GM19351 (cell line): ENCODE data around the gene NSFL1C.

Experiments
- ATAC-seq: cut with Tn5 transposase; IDR thresholded peaks from one replicate; pipeline ENCODE4 v1.9.1; 2021; ENCODE audit warnings: mild to moderate bottlenecking, moderate library complexity; ENCODE audit not compliant: unreplicated experiment

The NSFL1C gene

DNA sequence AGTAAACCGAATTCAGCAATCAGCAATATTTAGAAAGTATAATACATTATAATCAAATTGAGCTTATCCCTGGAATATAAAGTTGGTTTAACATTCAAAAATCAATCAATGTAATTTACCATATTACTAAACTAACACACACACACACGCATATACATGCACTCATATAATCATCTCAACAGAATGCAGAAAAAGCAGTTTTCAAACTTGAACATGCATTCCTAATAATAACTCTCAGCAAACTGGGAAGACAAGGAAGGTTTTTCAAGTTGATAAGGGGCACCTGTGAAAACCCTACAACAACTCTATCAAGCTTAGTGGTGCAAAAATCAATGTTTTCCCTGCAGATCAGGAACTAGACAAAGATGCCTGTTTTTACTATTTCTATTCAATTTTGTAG lies 19.9 kb upstream of the NSFL1C start:
- no peak for ATAC-seq

DNA sequence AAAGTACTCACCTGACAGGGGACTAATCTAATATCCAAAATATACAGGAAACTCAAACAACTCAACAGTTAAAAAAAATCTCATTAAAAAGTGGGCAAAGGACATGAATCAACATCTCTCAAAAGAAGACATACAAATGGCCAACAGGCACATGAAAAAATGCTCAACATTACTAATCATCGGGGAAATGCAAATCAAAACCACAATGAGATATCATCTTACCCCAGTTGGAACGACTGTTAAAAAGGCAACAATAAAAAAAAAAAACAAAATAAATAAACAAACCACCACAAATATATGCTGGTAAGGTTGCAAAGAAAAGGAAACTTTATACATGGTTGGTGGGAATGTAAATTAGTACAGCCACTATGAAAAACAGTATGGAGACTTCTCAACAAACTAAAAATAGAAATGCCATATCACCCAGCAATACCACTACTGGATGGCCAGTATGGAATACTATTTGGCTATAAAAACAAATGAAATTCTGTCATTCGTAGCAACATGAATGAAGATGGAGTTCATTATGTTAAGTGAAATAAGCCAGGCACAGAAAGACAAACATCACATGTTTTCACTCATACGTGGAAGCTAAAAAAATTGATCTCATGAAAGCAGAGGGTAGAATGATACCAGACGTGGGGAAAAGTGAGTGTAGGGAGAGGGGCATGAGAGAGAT lies 17.9 kb upstream of the NSFL1C start:
- no peak for ATAC-seq

DNA sequence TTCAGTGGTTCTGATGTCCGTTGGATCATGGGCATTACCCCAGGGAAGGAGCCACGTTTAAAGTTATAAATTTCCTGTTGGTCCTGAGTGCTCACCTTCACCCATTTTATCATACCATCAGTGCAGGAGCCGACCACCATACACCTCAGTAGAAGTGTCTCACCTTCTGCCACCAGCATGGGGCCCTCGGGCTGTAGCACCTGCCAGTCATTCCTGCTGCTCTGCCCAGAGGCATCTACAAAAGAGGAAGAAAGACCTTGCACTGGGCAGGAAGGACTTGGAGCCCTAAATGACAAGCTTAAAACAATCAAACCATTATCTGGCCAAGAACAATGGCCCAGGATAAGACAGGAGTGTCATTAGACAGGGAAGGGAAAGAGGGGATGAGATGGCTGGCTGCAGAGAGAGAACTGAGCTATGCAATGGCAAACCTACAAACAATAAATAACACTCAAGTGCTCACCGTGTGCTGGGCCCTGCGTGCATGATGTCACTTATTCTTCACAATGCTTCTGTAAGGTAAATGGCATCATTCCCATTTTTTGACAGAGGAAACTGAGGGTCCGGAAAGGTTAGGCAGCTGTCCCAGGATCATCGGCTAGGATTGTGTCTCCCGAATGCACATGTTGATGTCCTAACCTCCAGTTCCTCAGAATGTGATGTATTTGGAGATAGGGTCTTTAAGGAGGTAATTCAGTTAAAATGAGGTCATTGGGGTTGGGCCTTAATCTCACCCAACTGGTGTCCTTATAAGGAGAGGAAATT lies 13.4 kb upstream of the NSFL1C start:
- ATAC-seq: no peak

DNA sequence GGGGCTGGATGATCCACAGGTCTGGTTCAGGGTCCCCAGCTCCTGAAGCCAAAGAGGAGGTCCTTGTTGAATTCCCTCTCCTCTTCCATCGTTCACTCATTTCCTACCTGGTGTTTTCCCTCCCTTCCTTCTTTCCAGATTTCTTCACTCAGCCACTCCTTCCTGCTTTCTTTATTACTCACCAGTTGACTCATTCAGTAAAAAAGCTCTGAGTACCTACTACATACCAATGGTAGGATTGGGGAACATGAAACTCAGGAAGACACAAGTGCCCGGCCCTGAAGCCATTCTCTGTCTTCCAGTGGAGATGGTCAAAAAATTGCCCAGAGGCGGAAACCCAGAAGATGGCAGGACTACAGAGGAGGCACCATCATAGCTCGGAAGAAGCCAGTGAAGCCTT lies 11.9 kb upstream of the NSFL1C start:
- no peak for ATAC-seq

DNA sequence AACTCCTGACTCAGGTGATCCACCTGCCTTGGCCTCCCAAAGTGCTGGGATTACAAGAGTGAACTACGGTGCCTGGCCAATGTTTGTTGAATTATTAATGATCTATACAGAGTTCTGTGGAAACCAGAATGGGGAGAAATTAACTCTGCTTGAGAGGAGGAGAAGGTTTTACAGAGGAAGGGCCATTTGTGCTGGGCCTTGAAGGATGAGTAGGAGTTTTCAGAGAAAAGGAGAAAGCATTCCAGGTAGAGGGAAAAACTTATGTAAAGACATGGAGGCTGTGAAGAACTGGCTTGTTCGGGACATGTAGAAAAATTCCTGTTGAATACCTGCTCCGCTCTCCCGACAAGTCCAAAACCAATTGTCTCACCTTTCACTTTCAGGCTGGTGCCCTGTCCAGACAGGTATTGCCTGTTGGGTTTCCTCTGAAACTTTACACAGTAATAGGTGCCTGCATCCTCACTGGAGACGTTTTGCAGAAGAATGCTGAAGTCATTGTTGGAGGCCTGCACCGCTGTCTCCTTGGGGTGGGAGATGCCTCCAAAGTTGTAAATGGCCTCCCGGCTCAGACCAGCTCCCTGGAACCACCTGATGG lies 11.3 kb upstream of the NSFL1C start:
- ATAC-seq: no peak

DNA sequence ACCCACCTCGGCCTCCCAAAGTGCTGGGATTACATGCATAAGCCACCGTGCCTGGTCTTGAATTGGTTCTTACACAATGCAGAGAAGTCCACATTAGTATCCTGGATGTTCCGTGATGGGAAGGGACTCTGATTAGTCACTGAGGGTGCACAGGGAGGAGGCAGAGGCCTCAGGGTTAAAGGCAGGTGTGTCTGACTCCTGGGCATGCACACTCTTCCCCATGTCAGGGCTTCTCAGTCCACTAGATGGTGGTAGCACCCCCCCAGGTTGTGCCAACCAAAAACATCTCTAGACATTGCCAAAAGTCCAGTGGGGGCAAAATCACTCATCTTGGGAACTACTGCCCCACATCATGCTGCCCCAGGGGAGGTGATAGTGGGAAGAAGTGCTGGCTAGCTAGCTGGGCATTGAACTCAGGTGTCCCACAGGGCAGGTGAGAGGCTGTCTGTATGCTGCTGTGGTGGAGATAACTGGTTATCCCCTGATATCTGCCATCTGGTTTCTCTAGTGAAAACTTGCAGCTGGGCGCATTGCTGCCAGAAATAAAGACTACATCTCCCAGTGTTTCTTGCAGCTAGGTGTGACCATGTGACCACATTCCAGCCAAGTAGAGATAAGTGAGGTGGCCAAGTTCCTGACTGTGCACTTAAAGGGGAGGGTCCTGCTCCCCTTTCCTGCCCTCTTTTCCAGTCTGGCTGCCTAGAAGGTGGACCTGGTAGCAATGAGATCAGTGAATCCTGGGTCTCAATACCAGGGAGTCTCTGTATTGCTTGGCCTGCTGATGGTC lies 8.4 kb upstream of the NSFL1C start:
- ATAC-seq: no peak

DNA sequence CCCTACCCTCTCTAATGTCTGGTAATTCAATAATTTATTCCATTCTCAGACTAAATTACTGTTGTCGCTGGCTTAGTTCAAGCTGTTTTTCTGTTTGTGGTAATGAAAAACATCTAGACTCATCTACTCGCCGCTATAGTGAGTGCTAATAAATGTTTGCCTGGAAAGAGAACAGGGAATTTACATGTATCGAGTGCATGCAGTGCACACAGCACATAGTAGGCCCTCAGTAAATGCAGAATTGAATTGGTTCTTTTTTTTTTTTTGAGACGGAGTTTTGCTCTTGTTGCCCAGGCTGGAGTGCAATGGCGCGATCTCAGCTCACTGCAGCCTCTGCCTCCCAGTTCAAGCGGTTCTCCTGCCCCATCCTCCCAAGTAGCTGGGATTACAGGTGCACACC lies 7.7 kb upstream of the NSFL1C start:
- ATAC-seq: no peak

DNA sequence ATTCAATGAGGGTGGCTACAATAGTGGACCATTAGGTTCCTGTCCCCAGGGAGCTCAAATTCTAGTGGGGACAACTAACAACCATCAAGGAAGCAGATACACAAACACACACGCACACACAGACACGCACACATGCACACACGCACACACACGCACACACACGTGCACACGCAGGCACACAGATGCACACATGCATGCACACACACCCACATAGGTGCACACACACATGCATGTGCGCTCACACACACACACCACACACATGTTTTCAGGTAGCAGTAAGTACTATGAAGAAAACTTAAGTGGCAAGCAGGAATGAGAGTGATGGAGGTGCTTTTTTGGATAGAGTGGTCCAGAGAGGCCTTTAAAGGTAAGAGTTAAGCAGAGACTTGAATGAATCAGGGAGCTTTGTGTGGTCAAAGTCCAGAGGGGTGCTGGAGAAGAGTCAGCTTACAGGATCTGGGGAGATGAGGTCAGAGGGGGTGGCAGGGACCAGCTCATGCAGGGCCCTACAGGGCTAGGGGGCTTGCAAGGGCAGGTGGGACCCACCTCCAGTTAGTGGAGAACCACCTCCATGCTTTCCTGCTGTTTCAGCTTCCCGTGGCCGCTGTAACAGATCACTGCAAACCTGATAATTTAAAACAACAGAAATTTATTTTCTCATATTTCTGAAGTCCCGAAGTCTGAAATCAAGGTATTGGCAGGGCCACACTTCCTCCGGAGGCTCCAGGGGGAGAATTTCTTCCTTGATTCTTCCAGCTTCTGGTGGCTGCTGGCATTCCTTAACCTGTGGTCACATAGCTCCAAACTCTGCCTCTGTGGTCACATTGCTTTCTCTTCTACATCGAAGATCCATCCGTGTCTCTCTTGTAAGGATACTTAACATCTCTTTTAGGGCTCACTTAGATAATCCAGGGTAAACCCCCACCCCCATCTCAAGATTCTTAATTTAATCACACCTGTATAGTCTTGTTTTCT lies 6.9 kb upstream of the NSFL1C start:
- ATAC-seq: no peak

DNA sequence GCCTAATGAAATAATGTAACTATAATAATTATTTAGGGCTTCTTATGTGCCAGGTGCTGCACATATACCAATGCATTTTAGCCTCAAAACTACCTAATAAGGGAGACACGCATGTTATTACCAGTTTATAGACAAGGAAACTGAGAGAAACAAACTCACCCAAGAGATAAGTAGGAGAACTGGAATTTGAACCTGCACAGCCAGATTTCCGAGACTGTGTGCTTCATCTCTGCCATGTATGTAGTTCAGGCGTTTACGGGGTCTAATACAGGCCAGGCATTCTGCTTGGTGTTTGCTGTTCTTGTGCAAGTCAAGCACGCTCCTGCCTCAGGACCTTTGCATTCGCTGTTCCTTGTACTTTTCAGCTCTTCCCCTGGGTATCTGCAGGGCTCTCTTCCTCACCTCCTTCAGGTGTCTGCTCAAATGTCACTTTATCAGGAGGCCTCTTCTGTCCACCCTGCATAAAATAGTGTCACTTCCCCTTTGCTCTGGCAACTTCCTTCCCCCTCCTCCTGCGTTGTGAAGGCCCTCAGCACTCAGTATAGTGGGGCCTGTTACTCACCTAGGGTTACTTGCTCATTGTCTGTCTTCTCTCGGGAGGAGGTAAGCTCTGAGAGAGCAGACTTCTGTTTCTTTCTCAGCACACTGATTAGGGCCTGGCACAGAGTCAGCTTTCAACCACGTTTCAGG lies 6.1 kb upstream of the NSFL1C start:
- no peak for ATAC-seq

DNA sequence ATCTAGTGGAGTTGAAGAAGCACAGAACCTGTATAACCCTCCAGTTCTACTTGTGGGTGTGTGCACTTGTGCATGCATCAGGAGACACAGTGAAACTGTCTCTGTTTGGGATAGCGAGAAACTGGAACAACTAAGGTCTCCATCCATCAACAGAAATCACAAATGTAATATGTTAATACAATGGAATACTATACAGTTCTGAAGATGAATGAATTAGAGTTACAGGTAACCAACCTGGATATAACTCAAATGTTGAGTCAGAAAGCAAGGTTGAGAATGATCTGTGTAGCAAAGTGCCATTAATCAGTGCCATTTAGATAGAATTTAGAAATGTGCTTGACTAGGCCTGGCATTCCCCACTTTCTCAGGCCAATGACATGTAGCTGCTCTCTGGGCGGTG lies 4.6 kb upstream of the NSFL1C start:
- no peak for ATAC-seq

DNA sequence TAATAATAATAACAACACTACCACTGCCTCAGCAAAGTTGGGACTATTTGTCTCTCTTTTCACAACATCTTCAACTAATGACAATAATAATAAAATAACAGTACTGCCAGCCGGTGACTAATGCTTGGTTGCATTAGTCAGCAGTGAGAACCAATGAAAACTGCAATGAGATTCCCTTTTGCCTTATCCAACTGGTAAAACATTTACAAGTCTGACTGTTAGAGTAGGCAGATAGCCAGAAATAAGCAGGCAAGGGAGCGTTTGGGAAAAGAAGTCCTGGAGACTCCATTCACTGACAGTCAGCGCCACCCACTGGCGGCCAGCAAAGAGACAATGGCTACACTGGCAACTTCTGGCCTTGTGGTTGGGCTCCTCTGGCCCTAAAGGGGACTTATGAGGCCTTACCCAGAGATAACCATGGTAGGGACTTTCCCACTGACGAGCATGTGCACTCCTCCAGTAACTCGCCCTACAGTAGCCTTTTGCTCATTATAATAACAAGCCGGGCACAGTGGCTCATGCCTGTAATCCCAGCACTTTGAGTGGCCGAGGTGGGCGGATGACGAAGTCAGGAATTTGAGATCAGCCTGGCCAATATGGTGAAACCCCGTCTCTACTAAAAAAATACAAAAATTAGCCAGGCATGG lies 3.4 kb upstream of the NSFL1C start:
- peak; percentile 35 for ATAC-seq

DNA sequence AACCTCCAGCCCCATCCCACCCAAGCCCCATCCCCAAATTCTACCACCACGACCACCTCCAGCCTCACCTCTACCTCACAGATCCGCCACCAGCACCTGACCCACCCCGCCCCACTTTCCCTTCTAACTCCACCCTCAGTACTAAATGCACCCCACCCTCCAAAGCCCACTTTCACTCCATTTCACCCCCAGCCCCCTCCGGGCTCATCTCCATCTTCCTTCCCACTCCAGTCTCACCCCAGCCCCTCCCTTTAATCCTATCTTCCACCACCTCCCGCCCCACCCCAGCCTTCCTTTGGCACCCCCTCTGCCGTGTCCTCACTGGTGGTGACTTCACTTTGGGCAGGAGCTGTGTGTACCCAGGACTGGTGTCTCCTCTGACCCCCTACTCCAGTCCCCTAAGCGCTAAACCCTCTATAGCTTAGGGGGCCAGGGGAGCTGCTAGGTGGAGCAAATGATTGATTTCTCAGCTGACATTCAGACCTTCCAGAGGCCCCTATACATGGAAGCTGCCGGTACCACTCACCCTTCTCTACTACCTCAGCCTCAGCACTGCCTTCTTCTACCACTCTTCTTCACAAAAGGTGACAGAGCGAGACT lies 2.8 kb upstream of the NSFL1C start:
- no peak for ATAC-seq

DNA sequence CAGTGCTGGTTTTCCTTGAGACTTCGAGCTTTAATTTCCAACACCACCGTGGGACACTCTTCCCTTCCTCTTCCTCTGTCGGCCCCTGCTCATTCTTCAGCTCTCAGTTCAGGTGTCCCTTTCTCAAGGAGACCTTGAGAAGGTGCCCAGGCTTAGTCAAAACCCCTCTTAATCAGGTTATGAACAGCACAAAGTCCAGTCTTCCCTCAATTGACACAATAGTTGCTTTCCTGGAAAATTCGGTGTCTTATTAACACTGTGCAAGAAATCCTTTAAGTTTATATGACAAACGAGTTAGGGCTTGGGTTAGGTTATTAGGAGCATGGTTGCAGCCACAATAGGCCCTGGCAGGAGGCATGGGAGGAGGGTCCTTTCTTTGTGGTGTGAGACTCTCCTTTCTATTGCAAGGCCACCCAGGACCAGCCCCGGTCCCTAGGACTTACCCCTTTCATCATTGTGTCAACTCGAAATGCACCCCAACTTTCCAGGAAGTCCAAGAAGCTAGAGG lies 1.5 kb upstream of the NSFL1C start:
- no peak for ATAC-seq

DNA sequence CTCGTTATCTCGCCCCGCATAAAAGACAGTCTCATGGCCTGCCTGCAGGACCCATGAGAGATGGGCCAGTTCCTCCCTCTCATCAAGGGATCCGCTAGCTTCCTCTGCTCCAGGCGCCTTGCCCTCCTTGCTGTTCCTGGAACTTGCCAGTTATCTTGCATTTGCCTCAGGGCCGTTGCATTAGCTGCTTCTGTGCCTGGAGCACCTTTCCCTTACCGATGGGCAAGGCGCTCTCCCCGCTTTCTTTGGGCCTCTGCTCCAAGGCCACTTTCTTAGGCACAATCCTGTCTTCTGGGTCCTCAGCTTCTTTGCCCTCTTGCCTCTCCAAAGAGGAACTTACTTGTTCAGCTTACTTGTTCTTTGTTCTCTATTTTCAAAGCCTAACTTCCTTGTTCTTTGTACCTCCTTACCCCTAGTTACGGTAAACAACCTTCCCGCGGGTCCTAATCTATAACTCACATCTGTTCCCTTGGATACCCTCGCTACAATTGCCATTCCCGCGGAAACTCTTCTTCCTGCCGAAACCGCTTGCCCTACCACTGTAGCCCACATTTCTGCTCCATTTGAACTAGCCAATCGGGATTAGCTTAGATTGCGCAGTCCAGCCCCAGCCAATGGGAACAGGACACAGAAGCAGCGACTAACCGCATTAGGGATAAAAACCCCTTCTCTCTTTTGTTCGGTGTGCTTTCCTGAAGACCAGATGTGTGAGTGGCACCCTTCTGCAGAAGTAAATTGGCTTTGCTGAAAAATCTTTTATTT lies 887 bp upstream of the NSFL1C start:
- no peak for ATAC-seq

DNA sequence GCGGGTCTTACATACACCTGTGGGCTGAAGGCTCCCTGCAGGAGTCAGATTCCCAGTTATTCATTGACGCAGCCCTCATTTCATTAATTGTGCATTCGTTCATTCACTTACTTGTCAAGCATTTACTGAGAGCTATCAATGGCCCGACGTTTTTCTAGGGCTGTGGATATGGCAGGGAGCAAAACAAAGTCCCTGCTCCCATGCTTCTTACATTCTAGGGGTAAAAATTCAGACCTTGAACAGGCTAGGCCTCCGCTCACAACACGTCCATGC lies 369 bp upstream of the NSFL1C start:
- ATAC-seq: no peak

DNA sequence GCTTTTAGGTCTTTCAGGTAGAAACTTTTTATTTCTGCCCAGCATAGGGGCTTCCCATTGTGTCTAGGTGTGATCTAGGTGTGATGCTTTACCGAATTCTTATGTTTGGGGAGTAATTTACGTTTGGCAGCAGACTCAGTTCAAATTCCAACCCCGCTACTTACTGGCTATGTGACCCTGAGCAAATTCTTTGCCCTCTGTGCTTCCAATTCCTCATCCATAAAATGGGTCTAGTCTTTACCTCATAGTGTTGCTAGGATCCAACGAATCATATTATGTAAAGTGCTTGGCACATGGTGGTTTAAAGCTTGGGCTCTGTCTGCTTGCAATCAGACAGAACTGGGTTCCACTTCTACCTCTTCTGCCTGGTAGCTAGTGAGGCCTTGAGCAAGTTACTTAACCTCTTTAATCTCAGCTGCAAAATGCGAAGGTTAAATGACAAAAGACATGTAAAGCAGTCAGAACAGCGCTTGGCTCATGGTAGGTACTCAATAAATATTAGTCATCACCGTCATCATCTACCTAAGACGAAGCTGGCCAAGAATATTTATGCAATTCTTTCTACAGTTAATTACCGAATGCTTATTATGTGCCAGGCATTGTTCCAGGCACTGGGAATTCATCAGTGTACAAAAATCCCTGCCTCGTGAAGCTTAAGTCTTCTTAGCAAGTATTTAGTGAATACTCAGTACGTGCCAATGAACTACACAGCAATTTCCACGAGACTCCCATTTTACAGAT lies 1.0 kb downstream of the NSFL1C start:
- ATAC-seq: no peak

DNA sequence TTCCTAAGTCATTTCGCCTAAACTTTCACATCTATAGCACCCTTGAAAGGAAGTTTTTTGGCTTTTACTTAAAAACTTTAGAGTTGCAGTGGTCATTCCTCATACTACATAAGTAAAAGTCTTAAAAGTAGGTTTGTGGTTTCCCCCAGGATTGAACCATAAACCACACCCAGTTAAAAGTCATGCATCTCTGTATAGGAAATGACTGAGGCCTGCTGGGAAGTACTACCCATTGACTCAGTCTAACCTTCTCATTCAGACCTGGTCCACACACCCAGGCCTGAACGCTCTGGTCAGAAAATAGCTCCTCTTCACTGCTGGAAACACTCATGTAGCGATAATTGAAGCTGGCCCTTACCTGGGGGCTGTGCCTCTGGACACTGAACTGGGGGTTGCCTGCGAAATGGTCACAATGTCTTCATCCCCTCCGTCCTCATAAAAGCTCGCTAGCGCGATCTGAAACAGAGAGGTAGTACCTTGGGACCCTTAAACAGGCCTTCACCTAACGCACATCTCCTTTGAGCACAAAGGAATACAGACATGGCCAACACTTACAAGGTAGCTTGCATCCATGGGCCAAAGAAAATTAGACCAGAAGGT lies 2.6 kb downstream of the NSFL1C start:
- ATAC-seq: no peak
